HCT116 (cell line): ENCODE results near the gene PRR16.

Experiments used
- CTCF ChIP-seq, 3 experiments: fragments of 200-600 bp in 1 of 3; sonication (generic) in 1 of 3; IDR thresholded peaks in 2 of 3; conservative IDR thresholded peaks in 1 of 3; 2 replicates each; pipeline ENCODE4 v1.5.1; 2012 to 2017; ENCODE audit warnings: low read depth in 2 of 3, low read length in 2 of 3, antibody characterized with exemption in 1 of 3, borderline replicate concordance in 1 of 3, control low read depth in 1 of 3, mild to moderate bottlenecking in 1 of 3, mixed read lengths in 1 of 3, mixed run types in 1 of 3, moderate library complexity in 1 of 3; ENCODE audit not compliant: insufficient read depth in 1 of 3
- EZH2phosphoT487 ChIP-seq: fragments of 200-600 bp; IDR thresholded peaks from 2 replicates; pipeline ENCODE4 v1.6.1; 2018; ENCODE audit warnings: antibody characterized with exemption, borderline replicate concordance
- POLR2A ChIP-seq: IDR thresholded peaks from 2 replicates; pipeline ENCODE4 v1.7.0; 2011; ENCODE audit warnings: borderline replicate concordance; ENCODE audit not compliant: insufficient read depth, insufficient read length; ENCODE audit errors: extremely low read depth

- TF ChIP-seq POLR2A, result no peak
- TF ChIP-seq CTCF (IDR thresholded peaks at IDR 0.05 in 2 of 3, conservative IDR thresholded peaks at IDR 0.05 in 1 of 3; ENCODE audit: borderline replicate concordance in 1 of 3, insufficient read depth in 1 of 3, low read depth in 2 of 3, low read length in 2 of 3), result no peak
- TF ChIP-seq EZH2phosphoT487, result no peak
These were observed 150.6 kb downstream of the PRR16 start for GRCh38 chr5:120614531-120615180.
